ENCODE data around the gene SERHL2.
"Not testable (repeated sequence)": the region's sequence is repeated elsewhere in the genome, so short reads cannot be mapped to it uniquely, and the experiment has no call there.

Gene SERHL2

DNA sequence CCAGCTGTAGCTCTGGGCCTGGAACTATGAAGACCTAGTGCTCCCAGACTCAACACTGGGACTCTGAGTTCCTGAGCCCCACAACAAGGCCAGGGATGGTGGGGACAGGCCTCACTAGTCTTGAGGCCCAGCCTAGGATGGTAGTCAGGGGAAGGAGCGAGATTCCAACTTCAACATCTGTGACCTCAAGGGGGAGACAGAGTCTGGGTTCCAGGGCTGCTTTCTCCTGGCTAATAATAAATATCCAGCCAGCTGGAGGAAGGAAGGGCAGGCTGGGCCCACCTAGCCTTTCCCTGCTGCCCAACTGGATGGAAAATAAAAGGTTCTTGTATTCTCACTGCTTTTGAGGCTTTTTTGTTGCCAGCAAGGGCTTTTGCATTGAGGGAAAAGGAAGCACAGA, 20.3 kb downstream of the SERHL2 start:
- not testable (repeated sequence) for DNase-seq (ENCODE audit: low read depth in 2 of 3, low spot score in 2 of 3)

DNA sequence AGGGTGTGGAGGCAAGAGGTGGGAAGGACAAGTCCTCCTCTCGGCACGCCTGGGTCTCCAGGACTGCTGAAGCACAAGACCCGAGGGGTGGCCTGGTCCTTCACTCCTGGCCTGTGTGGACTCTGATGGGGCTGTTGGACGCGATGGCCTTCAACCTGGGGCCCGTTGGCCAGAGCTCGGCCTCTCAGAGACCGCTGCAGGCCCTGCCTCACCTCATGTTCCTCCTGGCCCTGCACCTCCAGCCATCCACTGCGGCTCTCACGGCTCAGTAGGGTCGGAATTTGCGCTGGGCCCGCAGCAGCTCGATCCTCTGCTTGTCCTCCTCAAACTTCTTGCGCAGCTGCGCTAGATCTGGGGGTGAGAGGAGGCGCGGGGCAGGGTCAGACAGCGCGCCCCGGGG, 20.7 kb downstream of the SERHL2 start:
- not testable (repeated sequence) for DNase-seq (ENCODE audit: low read depth in 2 of 3, low spot score in 2 of 3)

DNA sequence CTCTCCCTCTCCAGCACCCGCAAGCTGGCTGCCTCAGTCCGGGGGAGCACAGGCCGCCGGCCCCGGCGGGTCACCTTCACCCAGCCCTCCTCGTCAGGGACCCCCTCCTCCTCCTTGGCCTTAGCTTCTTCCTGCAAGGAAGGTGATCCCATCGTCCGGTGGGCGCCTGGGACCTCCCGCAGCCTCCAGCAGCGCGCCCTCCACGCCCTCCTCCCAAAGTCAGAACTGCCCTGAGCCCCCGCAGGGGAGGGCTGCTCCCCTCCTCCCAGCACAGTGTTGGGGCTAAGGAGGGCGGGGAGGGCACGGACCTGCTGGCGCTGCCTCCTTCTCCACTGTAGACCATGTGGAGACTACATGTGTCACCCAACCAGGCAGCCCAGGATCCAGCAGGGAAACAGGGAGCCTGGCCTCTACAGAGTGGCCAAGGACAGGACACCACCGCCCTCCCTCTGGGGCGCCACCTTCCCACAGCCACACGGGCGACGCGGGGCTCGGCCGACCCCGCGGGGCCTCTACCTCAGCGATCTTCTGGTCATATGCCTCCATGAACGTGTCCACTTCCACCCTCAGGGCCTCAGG, 22.3 kb downstream of the SERHL2 start:
- not testable (repeated sequence) for DNase-seq (ENCODE audit: low read depth in 2 of 3, low spot score in 2 of 3)

DNA sequence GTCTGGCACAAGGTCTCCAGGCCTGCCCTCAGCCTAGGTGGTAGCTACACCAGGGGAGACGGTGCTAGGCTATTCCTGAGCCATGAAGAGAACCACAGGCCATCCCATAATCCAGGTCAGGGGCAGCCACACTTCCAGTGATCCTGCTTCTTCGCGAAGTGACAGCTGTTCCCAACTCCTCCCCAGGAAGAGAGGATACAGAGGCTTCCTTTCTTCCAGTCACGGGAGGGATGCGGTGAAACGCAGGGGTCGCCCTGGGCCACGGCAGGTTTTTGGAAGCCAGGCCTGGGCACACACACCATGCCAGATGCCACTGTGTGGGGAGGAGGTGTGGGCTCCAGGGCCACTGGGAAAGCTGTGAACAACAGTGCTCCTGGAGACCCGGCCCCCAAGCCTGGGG, 23.4 kb downstream of the SERHL2 start:
- DNase-seq (ENCODE audit: low read depth in 2 of 3, low spot score in 2 of 3), result not testable (repeated sequence)

DNA sequence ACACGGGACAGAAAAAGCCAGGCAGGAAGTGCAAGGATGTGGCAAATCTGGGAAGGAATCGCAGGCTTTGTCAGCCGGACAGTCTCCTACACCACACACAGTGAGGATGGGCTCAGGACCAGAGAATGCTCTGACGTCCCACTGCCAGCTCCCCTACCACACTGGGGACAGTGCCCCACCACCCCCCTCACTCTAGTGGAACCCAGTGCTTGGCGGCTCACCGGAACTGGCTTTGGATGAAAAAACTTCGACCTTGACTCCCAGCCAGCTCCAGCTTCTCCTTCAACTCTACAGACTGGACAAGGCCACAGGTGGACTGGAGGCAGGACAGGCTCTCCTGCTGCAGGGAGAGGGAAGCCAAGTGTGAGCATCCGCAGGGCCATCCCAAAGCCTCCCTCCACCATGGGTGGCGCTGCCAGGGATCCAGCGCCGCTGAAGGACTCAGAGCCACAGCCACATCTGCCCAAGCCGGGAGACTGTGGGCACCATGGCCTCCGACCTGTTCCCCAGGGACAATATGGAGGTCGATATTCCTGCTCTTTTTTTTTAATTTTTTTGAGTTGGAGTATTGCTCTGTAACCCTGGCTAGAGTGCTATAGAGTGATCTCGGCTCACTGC, 24.0 kb downstream of the SERHL2 start:
- no peak for DNase-seq (ENCODE audit: low read depth in 2 of 3, low spot score in 2 of 3)

DNA sequence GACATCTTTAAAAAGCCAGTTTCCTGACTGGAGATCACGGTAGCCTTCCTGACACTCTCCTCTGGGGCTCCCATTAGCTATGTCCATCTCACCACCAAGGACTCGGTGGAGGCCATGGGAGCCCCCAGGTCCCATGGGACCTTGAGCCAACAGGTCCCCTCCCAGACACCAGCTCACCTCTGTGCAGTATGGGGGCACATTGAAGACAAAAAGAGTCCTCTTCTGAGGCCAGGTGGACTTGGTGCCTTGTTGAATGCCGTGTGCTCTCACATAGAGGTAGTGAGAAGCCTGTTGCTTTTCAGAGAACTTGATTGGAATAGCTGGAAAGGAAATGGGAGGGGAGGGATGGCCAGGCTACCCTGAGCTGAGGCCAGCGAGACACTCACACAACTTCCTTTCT, 26.3 kb downstream of the SERHL2 start:
- not testable (repeated sequence) for DNase-seq (ENCODE audit: low read depth in 2 of 3, low spot score in 2 of 3)

DNA sequence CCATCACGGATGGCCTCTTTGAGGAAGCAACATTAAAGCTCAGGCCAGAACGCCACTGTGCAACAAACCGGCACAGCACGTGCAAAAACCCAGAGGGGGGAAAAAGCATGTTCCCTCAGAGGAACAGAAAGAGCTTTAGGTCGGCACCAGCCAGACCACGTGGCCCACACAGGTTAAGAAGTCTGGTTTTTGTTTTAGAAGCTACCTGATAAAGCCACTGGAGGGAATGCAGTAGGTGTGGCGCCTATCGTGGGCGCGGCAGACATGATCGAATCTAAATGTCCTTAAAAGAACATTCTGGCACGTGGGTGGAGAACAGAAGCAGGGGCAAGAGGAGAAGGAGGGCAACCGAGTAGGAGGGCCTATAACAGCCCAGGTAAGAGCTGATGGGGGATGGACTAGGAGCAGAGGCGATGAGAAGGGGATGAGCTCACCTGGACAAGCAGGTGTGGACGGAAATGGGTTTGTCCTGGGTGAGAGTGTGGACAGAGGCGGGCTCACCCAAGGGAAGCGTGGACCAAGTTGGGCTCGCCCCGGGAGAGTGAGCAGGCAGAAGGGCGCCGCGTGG, 27.5 kb downstream of the SERHL2 start:
- not testable (repeated sequence) for DNase-seq (ENCODE audit: low read depth in 2 of 3, low spot score in 2 of 3)

DNA sequence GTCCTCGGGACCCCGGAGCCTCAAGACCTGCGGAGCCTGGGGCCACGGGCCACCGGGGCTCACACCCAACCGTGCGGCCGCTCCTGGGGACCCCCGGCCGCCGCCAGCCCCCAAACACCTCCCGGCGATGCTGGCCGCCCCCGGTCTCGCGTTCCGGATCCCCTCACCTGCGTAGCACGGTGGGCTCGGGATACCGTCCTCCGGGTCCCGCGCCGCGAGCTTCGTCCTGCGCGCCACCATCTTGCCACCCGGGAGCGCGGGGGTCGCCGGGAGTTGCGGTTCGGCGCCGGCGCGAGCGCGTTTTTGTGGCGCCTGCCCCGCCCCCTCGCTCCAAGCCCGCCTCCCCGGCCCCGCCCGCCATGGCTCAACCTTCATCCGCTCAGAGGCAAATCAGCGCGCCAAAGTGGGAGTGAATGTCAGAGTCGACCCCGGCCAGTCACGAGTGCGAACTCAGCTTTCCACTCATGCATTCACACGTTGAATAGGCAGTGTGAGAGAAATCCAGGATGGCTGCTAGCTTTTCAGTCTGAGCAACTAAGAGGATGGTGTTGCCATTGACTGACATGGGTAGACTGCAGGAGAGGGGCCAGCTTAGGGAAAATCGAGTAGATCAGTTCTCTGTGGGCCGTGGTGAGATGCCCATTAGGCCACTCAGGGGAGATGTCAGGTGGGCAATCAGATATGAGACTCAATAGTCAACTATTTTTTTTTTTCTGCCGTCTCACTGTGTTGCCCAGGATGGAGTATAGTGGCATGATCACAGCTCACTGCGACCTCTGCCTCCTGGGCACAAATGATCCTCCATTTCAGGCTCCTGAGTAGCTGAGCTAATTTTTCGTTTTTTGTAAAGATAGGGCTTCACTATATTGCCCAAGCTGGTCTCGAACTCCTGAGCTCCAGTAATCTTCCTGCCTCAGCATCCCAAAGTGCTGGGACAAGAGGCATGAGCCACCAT, 28.3 kb downstream of the SERHL2 start:
- peak; percentile 69 to 75 (median 72) for DNase-seq (ENCODE audit: low read depth in 2 of 3, low spot score in 2 of 3)

DNA sequence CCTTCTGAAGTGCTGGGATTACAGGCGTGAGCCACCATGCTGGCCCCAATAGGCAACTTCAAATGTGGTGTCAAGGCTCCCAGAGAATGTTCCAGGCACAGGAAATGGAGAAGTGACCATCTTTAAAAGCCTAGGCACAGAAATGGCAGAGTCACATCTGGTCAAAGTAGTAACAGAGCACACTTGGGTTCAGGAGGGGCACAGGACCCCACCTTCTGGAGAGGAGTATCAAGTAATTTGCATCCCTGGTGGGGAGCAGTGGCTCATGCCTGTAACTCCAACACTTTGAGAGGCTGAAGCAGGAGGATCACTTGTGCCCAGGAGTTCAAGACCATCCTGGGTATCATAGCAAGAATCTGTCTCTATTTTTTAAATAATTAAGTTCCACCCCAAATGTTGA, 29.2 kb downstream of the SERHL2 start:
- no peak for DNase-seq (ENCODE audit: low read depth in 2 of 3, low spot score in 2 of 3)

DNA sequence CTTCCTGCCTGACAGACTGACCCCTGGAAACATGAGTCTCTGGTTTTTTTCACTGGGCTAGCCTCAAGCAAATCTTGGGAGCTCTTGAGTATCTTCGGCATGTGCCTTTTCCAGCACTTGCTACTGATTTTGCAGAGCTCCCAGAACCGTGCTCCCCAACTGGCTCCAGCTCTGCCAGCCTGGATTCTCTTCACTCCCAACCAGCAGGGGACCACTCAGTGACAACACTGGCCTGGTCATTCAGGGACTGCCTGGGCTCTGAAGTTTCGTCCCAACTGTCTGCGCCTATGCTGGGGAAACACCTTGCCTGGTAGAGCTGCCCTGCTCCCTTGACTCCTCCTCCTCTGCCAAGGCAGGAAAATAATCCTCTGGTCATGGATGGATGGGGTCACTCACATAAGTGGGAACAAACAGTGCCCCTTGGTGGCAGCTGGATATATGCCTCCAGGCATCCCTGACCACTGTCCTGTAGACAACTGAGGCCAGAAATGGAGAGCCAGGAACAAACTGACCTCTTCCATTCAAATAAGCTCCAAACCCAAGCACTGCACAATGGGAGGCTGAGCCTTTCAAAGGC, 30.7 kb downstream of the SERHL2 start:
- DNase-seq (ENCODE audit: low read depth in 2 of 3, low spot score in 2 of 3), result no peak

DNA sequence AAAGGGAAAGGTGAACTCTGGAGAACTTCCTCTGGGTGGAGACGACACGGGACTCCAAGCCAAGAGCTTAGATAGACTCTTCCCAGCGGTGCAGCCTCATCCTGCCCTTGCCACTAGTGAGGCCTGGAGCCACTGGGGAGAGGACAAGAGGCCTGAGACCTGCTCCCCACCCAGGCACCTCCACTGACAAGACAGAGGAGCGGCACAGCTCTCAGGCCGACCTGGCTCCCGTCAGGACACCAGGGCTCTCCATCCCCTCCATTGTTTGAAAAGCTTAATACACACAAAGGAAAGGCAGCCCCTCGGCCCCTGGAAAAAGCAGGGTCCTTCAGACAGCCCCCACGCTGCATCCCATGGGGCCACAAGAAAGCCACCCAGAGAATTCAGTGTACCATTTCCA, 31.3 kb downstream of the SERHL2 start:
- DNase-seq (ENCODE audit: low read depth in 2 of 3, low spot score in 2 of 3), result no peak

DNA sequence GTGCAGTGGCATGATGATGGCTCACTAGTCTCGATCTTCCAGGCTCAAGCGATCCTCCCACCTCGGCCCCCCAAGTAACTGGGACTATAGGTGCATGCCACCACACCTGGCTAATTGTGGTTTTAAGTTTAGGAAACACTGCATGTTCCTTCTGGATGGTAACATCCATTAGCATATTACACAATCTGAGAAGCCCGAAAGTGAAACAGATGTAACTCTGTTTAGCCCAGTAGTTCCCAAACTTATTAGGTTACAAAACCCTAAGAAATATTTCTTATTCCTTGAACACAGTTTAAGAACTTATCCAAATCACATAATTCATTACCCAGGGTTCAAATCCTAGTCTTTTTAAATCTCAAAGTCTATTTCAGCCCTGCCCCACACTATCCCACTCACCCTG, 32.6 kb downstream of the SERHL2 start:
- no peak for DNase-seq (ENCODE audit: low read depth in 2 of 3, low spot score in 2 of 3)

DNA sequence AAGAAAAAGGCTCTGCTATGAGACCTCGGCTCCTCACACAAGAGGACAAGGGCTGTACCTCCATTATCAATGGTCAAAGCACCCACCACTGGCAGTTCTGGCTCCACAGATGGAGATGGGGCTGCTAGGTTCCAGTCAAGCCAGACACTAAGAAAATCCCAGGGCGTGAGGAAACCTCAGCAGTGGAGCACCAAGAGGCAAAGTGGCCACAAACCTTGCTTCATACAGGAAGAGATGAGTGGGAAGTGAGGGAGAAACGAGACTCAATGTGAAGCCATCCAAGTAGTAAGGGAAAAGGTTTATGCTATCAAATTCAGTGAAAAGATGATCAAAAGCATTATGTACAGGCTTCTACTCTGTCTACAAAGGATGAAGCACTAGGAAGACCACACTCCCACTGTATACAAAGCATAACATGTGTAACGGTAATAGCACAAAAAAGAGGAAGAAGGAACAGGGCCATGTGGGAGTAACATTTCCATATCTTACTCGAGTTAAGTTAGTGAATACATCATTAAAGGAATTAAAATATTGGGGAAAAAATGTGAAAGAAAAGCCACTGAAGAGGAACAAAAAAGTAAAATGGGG, 33.9 kb downstream of the SERHL2 start:
- DNase-seq (ENCODE audit: low read depth in 2 of 3, low spot score in 2 of 3), result no peak

DNA sequence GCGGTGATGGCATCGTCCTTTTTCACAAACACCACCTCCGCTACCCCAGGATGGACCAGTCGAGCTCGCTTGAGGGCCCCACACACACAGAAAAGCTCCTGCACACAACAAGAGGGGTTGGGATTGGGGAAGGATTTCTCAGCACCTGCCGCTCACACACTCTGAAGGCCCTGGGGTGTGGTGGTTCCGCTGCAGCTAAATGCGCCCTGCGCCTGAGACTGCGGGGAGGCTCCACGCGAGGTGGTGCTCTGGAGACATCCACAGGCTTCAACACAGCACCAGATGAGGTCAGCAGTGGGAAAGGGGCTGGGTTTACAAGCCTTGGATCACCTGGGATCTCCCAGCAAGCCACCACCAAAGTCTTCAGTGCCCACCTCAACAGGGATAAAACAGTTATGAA, 38.2 kb downstream of the SERHL2 start:
- DNase-seq (ENCODE audit: low read depth in 2 of 3, low spot score in 2 of 3), result no peak

DNA sequence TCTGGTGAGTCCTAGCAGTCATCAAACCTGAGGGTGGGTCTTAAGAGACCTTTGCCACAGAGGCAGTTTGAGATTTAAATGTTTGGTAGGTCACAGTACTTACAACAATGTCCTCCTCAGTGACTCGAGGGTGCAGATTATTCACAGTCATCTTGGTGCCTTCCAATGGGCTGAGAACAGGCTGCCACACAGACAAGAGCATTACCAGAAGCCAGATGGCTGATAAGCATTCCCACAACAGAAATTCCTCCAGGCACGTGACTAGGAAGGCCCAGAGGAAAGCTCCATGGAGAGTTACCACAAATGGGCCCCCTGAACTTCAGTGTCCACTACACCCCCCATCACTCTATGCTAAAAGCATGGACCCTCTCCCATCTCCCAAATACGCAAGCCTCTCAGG, 41.7 kb downstream of the SERHL2 start:
- DNase-seq (ENCODE audit: low read depth in 2 of 3, low spot score in 2 of 3), result no peak

DNA sequence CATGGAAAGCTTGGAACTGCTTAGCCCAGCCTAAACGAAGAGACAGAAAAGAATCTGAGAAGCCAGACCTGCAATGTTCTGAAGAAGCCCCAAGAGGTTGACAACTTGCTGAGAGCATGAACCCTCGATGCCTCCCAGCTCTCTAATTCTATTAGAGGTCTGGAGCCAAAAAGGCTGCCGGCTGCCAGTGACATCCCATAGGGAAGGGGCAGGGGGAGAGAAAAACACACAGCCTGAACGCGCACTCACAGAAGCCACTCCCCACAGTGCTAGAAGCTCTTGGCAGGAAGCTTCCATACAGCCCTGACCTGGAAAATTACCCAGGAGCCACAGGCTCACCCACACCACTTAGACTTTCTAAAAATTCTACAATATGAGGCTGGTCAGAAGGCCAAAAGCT, 42.6 kb downstream of the SERHL2 start:
- DNase-seq (ENCODE audit: low read depth in 2 of 3, low spot score in 2 of 3), result no peak

DNA sequence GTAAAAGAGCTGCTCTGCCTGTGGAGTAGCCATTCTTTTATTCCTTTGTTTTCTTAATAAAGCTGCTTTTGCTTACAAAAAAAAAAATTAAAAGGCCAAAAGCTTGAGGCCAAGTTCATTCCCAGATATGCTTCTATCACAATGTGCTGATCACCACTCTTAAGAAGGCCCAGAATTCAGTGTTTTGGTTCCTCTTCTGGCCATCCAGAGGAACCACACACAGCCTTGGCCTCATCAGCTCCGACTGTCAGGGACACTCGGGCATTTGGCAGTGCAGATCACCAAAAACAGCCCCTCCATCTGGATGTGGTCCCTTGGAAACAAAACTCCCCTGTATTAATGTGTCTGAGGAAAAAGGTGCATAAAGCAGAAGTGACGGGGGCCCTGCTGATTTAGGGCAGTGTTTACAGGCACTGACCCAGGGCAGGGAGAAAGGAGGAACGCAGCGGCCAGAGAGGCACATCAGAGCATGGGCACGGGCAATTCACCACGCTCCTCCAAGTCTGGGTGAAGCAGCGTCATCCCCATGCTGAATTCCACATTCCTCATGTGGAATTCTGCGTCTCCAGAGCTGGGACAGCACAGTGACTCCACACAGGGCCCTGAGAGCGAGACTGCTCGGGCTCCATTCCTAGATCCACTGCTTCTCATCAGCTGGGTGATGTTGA, 43.2 kb downstream of the SERHL2 start:
- DNase-seq (ENCODE audit: low read depth in 2 of 3, low spot score in 2 of 3), result no peak

DNA sequence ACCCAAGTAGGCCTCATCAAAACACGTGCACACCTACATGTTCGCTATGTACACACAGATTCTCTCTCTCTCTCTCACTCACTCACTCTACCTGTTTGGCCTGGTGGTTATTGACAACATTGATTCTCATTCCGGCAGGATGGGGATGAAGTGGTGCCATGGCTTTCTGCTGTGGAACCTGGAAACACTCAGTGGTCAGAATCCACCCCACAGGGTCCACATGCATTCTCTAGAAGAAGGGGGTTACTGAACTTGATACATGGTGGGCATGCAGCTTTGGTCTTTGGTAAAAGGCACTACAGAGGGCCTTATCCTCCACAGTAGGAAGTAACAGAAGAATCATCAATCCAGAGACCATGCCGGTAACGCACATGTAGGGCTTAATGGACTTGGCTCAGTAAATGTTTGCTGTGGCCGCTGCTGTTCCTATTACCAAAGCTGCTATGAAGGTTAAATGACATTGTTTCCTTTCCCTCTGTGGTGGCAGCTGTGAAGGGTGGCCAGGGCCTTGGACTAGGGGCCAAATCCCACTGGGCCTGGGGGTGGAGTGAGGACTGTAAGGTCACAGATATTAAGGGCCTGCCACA, 48.2 kb downstream of the SERHL2 start:
- no peak for DNase-seq (ENCODE audit: low read depth in 2 of 3, low spot score in 2 of 3)

DNA sequence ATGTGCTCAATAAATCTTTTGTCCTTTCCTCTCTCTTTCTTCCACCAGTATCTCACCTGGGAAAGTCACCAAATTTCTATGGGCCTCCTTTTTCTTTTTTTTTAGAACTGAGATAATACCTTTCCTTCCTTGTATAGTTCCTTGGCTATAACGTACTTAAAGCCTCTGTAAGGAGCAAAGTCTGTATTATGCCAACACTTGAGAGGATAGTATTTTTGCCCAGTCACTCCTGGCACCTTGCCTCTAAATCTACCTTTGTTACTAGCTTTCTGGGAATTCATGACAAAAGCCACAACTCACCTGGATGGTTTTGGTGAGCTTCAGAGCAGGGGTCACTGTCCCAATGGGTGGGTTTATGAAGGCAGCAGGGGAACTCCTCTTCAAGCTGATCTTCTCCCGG, 48.7 kb downstream of the SERHL2 start:
- no peak for DNase-seq (ENCODE audit: low read depth in 2 of 3, low spot score in 2 of 3)

DNA sequence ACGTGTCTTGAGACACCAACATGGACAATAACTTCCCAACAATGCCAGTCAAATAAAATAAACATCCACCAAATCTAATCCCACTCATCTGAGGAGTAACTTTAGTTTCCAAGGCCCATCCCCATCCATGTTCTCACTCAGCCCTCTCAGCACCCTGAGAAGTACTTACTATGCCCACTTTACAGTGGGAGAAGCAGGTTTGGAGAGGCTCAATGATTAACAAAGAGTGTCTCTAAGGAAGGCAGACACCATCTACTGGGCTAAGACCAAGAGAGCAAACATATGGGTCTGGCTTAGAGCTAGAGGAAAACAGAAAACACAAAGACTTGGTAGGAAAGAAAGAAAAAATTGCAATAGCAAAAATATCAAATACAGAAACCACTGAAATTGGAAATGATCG, 49.7 kb downstream of the SERHL2 start:
- no peak for DNase-seq (ENCODE audit: low read depth in 2 of 3, low spot score in 2 of 3)
